ENCODE data around the gene NR1H2. TPM values are rescaled to one million over a fixed set of nuclear protein-coding genes. Genes with fewer than 3 reads are reported as not detected.
A peak's percentile ranks its signal among the peaks of the same experiment; 100 is the strongest.

NR1H2 gene
- total and polyA plus RNA-seq, 5 donors from 2014 or later, result 60.3 to 213 (median 74.9) TPM

GRCh38 chr19:50359328-50359818 lies 16.9 kb upstream of the NR1H2 start:
- H3K4me3 ChIP-seq (ENCODE audit: low read depth, low read length), result no peak overlapping the region
- no peak for DNase-seq
- Mint-ChIP-seq H3K36me3 (no peaks in the 10 kb centered on the region), H3K4me3 (peak overlapping the region; percentile 22 to 98 (median 94)), H3K27ac (peak overlapping the region in 2 of 3 donors; percentile 98 to 99), H3K9me3 (no peaks in the 10 kb centered on the region), H3K27me3 (peaks cover 10% of the 10 kb centered on the region), H3K4me1 (peaks cover 13 to 58% (median 19%) of the 10 kb centered on the region in 4 donors)
- H3K4me1 ChIP-seq (ENCODE audit: control insufficient read depth, insufficient read depth, low read length, poor library complexity, severe bottlenecking), result peaks cover 19% of the 10 kb centered on the region
- no peaks in the 10 kb centered on the region for H3K36me3 ChIP-seq (ENCODE audit: control insufficient read depth, insufficient read depth, low read length)
- H3K27ac ChIP-seq (ENCODE audit: insufficient read depth, low read length, poor library complexity, severe bottlenecking), result peak overlapping the region; percentile 97
- no peak for ATAC-seq (ENCODE audit: low read depth in 2 of 2)
- no peaks in the 10 kb centered on the region for H3K9me3 ChIP-seq (ENCODE audit: control insufficient read depth in 2 of 2, low read length in 2 of 2)
- H3K27me3 ChIP-seq (ENCODE audit: control insufficient read depth, insufficient read depth, low read length), result no peaks in the 10 kb centered on the region

GRCh38 chr19:50361290-50362029 lies 14.8 kb upstream of the NR1H2 start:
- DNase-seq (peak in 1 of 3 donors; percentile 26), ATAC-seq (ENCODE audit: low read depth in 2 of 2) (no peak)
- no peaks in the 10 kb centered on the region for H3K36me3 Mint-ChIP-seq
- Histone ChIP-seq H3K27ac (ENCODE audit: insufficient read depth, low read length, poor library complexity, severe bottlenecking) (no peak overlapping the region), H3K4me1 (ENCODE audit: control insufficient read depth, insufficient read depth, low read length, poor library complexity, severe bottlenecking) (peaks cover 29% of the 10 kb centered on the region), H3K27me3 (ENCODE audit: control insufficient read depth, insufficient read depth, low read length) (no peaks in the 10 kb centered on the region), H3K4me3 (ENCODE audit: low read depth, low read length) (no peak overlapping the region), H3K36me3 (ENCODE audit: control insufficient read depth, insufficient read depth, low read length) (no peaks in the 10 kb centered on the region), H3K9me3 (ENCODE audit: control insufficient read depth in 2 of 2, low read length in 2 of 2) (no peaks in the 10 kb centered on the region)
- H3K27ac Mint-ChIP-seq, result peak overlapping the region in 2 of 3 donors; percentile 15 to 79
- H3K4me3 Mint-ChIP-seq, result peak overlapping the region in 3 of 4 donors; percentile 13 to 78 (median 15)
- peaks cover 10% of the 10 kb centered on the region for H3K27me3 Mint-ChIP-seq
- H3K9me3 Mint-ChIP-seq, result no peaks in the 10 kb centered on the region
- H3K4me1 Mint-ChIP-seq, result peaks cover 16 to 76% (median 29%) of the 10 kb centered on the region in 4 donors

GRCh38 chr19:50362030-50362412 lies 14.2 kb upstream of the NR1H2 start:
- no peak for DNase-seq
- no peak for ATAC-seq (ENCODE audit: low read depth in 2 of 2)
- peak overlapping the region in 1 of 3 donors; percentile 15 for H3K27ac Mint-ChIP-seq
- no peaks in the 10 kb centered on the region for H3K9me3 ChIP-seq (ENCODE audit: control insufficient read depth in 2 of 2, low read length in 2 of 2)
- H3K4me3 ChIP-seq (ENCODE audit: low read depth, low read length), result no peak overlapping the region
- H3K36me3 ChIP-seq (ENCODE audit: control insufficient read depth, insufficient read depth, low read length), result no peaks in the 10 kb centered on the region
- no peaks in the 10 kb centered on the region for H3K27me3 ChIP-seq (ENCODE audit: control insufficient read depth, insufficient read depth, low read length)
- H3K4me1 Mint-ChIP-seq, result peaks cover 14 to 73% (median 27%) of the 10 kb centered on the region in 4 donors
- H3K27me3 Mint-ChIP-seq, result peaks cover 10% of the 10 kb centered on the region
- H3K4me1 ChIP-seq (ENCODE audit: control insufficient read depth, insufficient read depth, low read length, poor library complexity, severe bottlenecking), result peaks cover 25% of the 10 kb centered on the region
- H3K36me3 Mint-ChIP-seq, result no peaks in the 10 kb centered on the region
- no peak overlapping the region for H3K27ac ChIP-seq (ENCODE audit: insufficient read depth, low read length, poor library complexity, severe bottlenecking)
- no peaks in the 10 kb centered on the region for H3K9me3 Mint-ChIP-seq
- peak overlapping the region in 2 of 4 donors; percentile 13 to 15 for H3K4me3 Mint-ChIP-seq

- Mint-ChIP-seq H3K27me3 (peaks cover 1% of the 10 kb centered on the region), H3K4me1 (peaks cover 12 to 68% (median 23%) of the 10 kb centered on the region in 4 donors), H3K27ac (peak overlapping the region in 2 of 3 donors; percentile 48 to 95), H3K36me3 (no peaks in the 10 kb centered on the region), H3K9me3 (no peaks in the 10 kb centered on the region), H3K4me3 (peak overlapping the region in 2 of 4 donors; percentile 15 to 58)
- H3K9me3 ChIP-seq (ENCODE audit: control insufficient read depth in 2 of 2, low read length in 2 of 2), result no peaks in the 10 kb centered on the region
- H3K4me1 ChIP-seq (ENCODE audit: control insufficient read depth, insufficient read depth, low read length, poor library complexity, severe bottlenecking), result peaks cover 21% of the 10 kb centered on the region
- ATAC-seq (ENCODE audit: low read depth in 2 of 2) (no peak), DNase-seq (peak in 1 of 3 donors; percentile 21)
- no peak overlapping the region for H3K4me3 ChIP-seq (ENCODE audit: low read depth, low read length)
- H3K27ac ChIP-seq (ENCODE audit: insufficient read depth, low read length, poor library complexity, severe bottlenecking), result no peak overlapping the region
- no peaks in the 10 kb centered on the region for H3K27me3 ChIP-seq (ENCODE audit: control insufficient read depth, insufficient read depth, low read length)
- H3K36me3 ChIP-seq (ENCODE audit: control insufficient read depth, insufficient read depth, low read length), result no peaks in the 10 kb centered on the region
Observed at GRCh38 chr19:50362656-50363424, 13.4 kb upstream of the NR1H2 start.

- no peak within 1 kb of the TSS for H3K4me3 ChIP-seq (ENCODE audit: low read depth, low read length)
- H3K27me3 Mint-ChIP-seq, result no peaks in the 10 kb centered on the region
- no peak for ATAC-seq (ENCODE audit: low read depth in 2 of 2)
- no peaks in the 10 kb centered on the region for H3K36me3 Mint-ChIP-seq
- peak in 1 of 3 donors; percentile 34 for DNase-seq
- no peaks in the 10 kb centered on the region for H3K9me3 Mint-ChIP-seq
- no peaks in the 10 kb centered on the region for H3K27me3 ChIP-seq (ENCODE audit: control insufficient read depth, insufficient read depth, low read length)
- H3K27ac ChIP-seq (ENCODE audit: insufficient read depth, low read length, poor library complexity, severe bottlenecking), result peak within 1 kb of the TSS; percentile 5
- H3K4me1 ChIP-seq (ENCODE audit: control insufficient read depth, insufficient read depth, low read length, poor library complexity, severe bottlenecking), result peaks cover 29% of the 10 kb centered on the region
- no peaks in the 10 kb centered on the region for H3K9me3 ChIP-seq (ENCODE audit: control insufficient read depth in 2 of 2, low read length in 2 of 2)
- H3K4me3 Mint-ChIP-seq, result peak within 1 kb of the TSS; percentile 61 to 79 (median 70)
- H3K36me3 ChIP-seq (ENCODE audit: control insufficient read depth, insufficient read depth, low read length), result no peaks in the 10 kb centered on the region
- H3K27ac Mint-ChIP-seq, result peak within 1 kb of the TSS; percentile 67 to 69 (median 69)
- H3K4me1 Mint-ChIP-seq, result peaks cover 0 to 57% (median 28%) of the 10 kb centered on the region in 4 donors
Observed at GRCh38 chr19:50365434-50366306, 10.6 kb upstream of the NR1H2 start, which contains the start of gene NAPSA. NAPSA (minus strand) TSS chr19:50365639; CDS start chr19:50365621, 18 bp downstream.

- Mint-ChIP-seq H3K36me3 (no peaks in the 10 kb centered on the region), H3K27ac (peak overlapping the region; percentile 84 to 90 (median 89)), H3K4me3 (peak overlapping the region; percentile 84 to 91 (median 91)), H3K27me3 (no peaks in the 10 kb centered on the region), H3K4me1 (peaks cover 0 to 34% (median 21%) of the 10 kb centered on the region in 4 donors), H3K9me3 (no peaks in the 10 kb centered on the region)
- peak; percentile 61 to 64 for ATAC-seq (ENCODE audit: low read depth in 2 of 2)
- Histone ChIP-seq H3K27me3 (ENCODE audit: control insufficient read depth, insufficient read depth, low read length) (no peaks in the 10 kb centered on the region), H3K4me3 (ENCODE audit: low read depth, low read length) (peak overlapping the region; percentile 65), H3K27ac (ENCODE audit: insufficient read depth, low read length, poor library complexity, severe bottlenecking) (peak overlapping the region; percentile 21), H3K36me3 (ENCODE audit: control insufficient read depth, insufficient read depth, low read length) (no peaks in the 10 kb centered on the region), H3K4me1 (ENCODE audit: control insufficient read depth, insufficient read depth, low read length, poor library complexity, severe bottlenecking) (peaks cover 24% of the 10 kb centered on the region), H3K9me3 (ENCODE audit: control insufficient read depth in 2 of 2, low read length in 2 of 2) (no peaks in the 10 kb centered on the region)
- peak; percentile 60 to 83 (median 74) for DNase-seq
Observed at GRCh38 chr19:50368649-50369570, 7.3 kb upstream of the NR1H2 start.

Measured in CD4-positive, CD25-positive, alpha-beta regulatory T cell (primary cell).